CD4-positive, alpha-beta T cell treated with Interleukin-17A for 4 hours (primary cell): ENCODE results near the gene CCL3.
"Not testable (repeated sequence)": the region's sequence is repeated elsewhere in the genome, so short reads cannot be mapped to it uniquely, and the experiment has no call there.

Experiments
- DNase-seq: peaks from one replicate; pipeline ENCODE4 v3.0.0-alpha.2; 2020; ENCODE audit warnings: mixed read lengths

Gene CCL3

GRCh38 chr17:36114971-36115648 lies 25.2 kb upstream of the CCL3 start:
- not testable (repeated sequence) for DNase-seq

DNA sequence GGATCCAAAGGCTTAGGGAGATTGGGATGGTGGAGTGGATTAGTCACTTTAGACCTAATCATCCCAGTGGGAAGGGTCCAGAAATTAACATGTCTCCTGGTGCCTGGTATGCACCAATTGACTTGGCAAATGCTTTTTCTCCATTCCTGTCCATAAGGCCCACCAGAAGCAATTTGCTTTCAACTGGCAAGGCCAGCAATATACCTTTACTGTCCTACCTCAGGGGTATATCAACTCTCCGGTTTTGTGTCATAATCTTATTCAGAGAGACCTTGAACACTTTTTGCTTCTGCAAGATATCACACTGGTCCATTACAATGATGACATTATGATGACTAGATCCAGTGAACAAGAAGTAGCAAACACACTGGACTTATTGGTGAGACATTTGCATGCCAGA lies 23.2 kb upstream of the CCL3 start:
- DNase-seq = not testable (repeated sequence)

- DNase-seq = no peak
These were observed 22.6 kb upstream of the CCL3 start for GRCh38 chr17:36112572-36112971.

DNA sequence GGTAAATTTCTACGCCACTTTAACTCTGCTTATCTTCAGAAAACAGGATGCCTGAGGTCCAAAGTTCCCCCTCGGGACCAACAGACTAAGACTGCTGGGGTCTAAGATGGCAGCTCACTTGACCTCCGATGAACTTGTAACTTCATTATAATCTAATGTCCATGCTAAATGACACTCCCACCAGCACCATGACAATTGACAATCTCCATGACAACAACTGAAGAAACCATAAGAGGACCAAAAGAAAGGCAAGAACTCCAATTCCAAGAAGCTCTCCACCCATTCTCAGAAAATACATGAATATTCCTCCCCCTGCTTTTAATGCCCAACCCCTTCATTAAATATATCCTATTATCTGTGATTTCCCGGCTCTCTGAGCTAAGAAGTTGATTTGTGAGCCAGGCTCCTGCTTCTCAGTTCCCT lies 21.1 kb upstream of the CCL3 start:
- no peak for DNase-seq

DNA sequence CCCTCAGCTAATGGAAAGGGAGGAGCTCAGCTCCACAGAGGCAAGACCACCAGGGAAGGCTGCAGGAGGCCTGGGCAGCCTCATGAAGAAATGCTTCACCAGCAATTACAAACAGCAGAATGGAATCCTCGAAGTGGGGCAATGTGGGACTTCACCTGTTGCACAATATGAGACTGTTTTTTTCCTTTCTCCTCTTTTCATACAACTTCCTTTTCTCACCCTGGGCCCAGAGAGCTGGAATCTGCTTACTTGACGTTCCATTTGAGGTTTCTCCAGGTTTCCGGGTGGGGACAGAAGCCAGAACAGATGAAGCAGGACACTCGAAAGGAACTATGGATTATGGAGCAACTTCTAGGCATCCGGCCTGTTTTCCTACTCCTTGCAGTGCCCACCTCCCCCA lies 18.3 kb upstream of the CCL3 start:
- DNase-seq = not testable (repeated sequence)

DNA sequence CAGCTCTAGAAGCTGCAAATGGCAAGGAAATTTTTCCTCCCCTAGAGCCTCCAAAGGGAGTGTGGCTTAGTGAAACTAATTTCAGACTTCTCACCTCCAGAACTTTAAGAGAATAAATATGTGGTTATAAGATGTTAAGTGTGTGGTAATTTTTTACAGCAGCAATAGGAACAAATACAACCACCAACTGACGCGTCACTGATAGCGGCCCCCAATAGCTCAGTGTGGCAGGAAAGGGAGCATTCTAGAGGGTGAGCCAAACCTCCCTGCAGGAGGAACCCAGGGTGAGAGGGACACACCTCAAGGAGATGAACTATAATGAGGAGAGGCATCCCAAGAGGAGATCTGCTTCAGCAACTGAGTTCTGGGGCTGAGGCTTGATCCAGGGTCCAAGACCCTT lies 17.7 kb upstream of the CCL3 start:
- no peak for DNase-seq

DNA sequence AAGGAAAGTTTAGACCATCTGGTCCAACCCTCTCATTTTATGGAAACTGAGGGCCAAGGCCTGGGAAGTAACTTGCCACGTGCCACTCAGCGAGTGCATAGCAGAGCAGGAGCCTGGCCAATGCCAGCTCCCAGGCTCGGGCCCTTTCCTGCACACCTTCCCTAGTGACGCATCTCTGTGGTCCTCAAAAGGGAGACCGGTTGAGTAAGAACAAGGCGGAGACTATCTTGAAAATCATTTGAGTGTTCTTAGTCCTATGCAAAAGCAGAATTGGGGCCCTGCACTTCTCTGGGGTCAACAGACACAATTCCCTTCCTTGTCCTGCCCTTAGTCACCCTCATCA lies 16.5 kb upstream of the CCL3 start:
- no peak for DNase-seq

GRCh38 chr17:36105781-36106492 lies 16.0 kb upstream of the CCL3 start:
- no peak for DNase-seq

- no peak for DNase-seq
These were observed 14.8 kb upstream of the CCL3 start for GRCh38 chr17:36104701-36105181.

GRCh38 chr17:36104246-36104645 lies 14.3 kb upstream of the CCL3 start:
- not testable (repeated sequence) for DNase-seq

DNA sequence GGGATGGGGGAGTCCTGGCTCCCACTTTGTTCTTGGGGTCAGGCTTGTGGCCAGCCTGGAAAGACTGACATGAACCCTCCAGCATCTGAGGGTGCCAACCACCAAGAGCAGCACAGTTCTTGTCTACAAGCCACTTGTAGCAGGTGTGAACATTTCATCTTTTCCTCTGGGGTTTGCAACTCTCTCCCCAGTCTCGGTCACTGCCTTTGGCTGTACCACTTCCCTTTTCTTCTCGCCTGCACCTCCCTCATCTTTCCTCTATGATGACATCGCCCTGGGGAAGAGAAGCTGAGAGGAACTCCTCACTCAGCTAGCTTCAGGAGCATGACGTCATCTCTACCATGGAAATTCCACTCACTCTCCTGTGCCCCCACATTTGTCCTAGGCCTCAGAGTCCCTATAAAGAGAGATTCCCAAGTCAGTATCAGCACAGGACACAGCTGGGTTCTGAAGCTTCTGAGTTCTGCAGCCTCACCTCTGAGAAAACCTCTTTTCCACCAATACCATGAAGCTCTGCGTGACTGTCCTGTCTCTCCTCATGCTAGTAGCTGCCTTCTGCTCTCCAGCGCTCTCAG lies 13.5 kb upstream of the CCL3 start, which contains the start of gene CCL4:
Gene CCL4 (plus strand): TSS at position 427 of the 575 bp plus-strand sequence. CDS start 79 bp downstream, at position 506.
- DNase-seq = peak; percentile 4

DNA sequence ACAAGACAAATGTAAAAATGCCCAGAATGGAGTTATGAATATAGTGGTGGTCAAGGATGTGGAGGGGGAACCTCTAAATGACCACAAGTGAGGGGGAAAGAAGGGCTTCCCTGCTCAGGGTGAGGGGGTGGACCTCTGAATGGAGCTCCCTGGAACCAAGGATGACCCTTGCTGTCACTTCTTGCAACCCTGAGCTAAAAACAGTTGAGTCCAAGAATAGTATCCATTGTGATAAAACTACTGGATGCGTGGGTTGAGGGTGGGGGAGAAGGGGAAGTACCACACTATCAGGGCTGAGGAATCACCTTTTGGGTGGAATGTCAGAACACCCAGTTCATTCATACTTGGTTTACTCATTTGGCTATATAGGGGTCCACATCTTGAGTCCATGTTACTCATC lies 9.1 kb upstream of the CCL3 start:
- not testable (repeated sequence) for DNase-seq

DNA sequence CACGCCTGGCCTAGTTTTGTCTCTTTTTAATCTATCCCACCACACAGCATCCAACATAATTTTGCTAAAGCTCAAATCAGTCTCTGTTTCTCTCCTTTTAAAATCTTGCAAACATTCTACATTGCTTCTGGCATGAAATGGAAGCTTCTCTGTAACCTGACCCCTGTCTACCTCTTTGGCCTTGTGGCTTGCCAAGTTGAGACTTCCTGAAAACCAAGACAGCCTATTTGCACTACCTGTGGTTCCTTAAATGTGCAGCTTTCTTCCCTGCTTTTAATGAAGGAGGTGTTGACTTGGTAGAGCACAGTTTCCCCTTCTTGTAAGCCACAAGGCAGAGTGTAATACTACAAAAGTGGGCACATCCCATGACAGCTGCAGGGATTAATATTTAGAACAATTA lies 6.0 kb upstream of the CCL3 start:
- no peak for DNase-seq

DNA sequence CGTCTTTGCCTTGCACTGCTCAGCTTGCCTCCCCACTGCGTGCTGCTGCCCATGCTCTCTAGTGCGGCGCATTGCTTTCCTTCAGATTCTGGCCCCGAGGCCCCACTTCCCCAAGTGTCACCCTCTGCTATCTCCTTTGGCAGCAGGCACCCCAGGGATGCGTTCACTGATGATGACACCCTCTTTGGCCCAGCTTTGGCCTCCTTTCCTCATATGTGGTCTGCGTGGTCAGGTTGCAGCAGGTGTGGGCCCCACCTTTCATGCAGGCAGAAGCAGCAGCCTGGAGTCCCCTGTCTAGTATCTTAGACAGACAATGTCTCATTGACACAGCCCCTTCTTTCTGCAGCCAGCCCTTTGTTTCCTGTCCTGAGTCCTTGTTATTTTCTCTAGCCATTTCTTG lies 4.8 kb upstream of the CCL3 start:
- DNase-seq = no peak

DNA sequence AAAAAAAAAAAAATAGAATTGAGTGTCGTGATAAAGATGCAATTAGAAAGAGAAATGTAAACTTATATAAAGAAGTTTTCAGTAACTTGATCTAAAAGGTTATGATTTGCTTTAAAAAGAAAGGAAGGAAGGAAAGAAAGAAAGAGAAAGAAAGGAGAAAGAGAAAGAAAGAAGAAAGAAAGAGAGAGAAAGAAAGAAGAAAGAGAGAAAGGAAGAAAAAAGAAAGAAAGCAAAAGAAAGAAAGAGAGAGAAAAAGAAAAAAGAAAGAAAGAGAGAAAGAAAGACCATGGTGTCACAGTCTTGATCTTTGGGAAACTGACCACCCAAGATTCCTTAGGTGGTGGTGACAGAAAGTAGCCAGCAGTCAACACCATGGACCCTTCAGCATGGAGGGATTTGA lies 4.3 kb upstream of the CCL3 start:
- no peak for DNase-seq

DNA sequence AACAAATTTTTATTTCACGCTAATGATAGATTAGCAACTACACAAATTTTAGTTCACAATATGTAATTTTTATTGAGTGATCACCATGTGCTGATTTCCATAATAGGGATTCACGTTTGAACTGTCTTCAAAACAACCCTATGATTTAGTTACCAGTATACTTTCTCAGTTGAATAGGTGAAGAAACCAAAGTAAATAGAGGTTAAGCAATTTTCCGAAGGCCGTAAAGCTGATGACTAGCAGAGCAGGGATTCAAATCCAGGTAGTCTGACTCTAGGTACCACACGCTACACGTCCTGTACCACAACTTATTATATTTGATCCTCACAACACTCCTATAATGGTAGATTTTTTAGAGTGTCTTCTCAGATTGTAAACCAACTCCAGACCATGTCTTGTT lies 2.8 kb upstream of the CCL3 start:
- not testable (repeated sequence) for DNase-seq

GRCh38 chr17:36092230-36092629 lies 2.3 kb upstream of the CCL3 start:
- DNase-seq = no peak

- DNase-seq = no peak
These were observed 541 bp downstream of the CCL3 start for GRCh38 chr17:36089339-36089865.

DNA sequence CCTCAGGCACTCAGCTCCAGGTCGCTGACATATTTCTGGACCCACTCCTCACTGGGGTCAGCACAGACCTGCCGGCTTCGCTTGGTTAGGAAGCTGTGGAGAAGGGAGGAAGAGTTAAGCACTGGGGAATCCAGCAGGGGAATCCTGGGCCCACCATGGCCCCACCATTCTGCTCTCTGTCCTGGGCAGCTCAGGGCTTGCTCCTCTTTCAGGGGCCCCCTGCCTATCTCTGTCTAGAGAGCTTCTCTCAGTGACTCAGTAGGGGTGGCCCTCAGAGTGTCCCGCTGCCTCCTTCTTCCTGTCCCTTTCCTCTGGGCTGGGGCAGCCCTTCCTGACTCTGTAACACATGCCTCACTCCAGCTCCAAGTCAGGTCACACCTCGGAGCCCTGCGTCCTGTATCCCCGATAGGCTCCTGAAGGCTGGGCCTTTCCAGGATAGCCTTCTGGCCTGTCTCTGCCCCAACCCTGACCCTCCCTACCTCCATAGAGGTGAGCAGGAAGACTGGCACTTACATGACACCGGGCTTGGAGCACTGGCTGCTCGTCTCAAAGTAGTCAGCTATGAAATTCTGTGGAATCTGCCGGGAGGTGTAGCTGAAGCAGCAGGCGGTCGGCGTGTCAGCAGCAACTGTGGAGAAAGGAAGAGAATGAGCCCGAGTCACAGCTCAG lies 1.1 kb downstream of the CCL3 start:
- no peak for DNase-seq

DNA sequence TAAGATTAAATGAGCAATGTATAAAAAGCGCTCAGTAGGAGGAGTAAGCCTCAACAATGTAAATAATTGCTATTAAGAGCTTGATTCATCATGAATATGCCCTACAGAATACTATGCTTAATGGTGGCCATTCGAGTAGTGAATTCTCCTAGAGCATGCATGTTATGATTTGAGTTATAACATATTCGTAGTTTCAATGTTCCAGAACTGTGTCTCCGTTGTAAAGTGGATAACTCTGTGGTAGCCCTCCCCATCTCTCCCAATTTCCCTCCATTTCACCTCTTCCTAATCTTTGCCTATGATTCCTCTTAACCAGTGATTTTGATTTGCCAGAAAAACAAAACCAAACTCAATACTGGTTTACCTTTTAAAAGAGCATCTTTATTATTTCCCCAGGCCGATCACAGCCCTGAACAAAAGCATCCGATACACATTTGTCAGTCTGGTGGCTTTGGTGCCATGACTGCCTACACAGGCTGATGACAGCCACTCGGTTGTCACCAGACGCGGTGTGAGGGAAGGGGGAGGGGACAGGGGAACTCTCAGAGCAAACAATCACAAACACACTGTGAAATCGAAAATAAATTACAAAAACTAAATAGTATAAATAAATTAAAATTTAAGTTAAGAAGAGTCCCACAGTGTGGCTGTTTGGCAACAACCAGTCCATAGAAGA lies 1.9 kb downstream of the CCL3 start:
- DNase-seq = not testable (repeated sequence)

DNA sequence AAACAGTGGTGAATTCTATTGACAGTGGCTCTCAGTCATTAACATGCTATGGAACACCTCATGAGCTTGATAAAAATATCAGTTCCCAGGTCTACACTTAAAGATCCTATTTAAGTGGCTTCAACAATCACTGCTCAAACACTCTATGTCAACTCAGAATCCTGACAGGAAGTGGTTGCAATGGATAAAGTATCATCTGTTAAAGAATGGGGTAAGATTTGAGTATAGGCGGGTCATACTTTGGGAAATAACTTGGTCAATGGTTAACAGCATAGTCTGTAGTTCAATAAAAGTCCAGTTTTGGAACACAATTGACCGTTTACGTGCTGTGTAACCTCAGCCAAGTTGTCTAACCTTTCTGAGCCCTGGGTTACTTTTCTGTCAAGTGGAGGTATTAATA lies 2.5 kb downstream of the CCL3 start:
- DNase-seq = not testable (repeated sequence)

GRCh38 chr17:36086791-36087190 lies 3.2 kb downstream of the CCL3 start:
- DNase-seq = no peak

DNA sequence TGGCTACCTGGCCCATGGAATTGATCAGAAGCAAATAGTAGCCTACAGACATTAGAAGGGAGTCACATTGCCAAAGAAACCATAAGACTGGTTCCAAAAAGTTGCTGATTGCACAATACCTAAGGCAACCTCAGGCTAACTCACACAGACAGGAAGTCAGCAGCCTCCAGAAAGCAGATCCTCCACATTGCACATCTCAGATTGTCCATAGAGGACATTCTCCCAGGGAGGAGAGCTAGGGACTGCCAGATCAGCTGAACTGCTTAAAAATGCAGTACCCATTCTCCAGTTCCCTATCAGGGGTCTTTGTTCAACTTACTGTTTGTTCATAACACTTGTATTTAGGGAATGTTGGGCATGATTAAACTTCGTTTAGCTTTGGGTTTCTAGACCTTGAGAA lies 4.2 kb downstream of the CCL3 start:
- no peak for DNase-seq
